Neural progenitor cell (in vitro differentiated cells): Measurements from ENCODE around the gene OTOGL. TPM values are rescaled to one million over a fixed set of nuclear protein-coding genes. Genes with fewer than 3 reads are reported as not detected.

Experiments used
- DNase-seq: peaks from one replicate; pipeline ENCODE4 v3.0.0-alpha.2; 2016; ENCODE audit warnings: low spot score
- H2AFZ ChIP-seq: fragments of 200-600 bp; sonication (generic); replicated peaks from 2 replicates; pipeline ENCODE4 v1.6.1; 2016; ENCODE audit warnings: antibody characterized with exemption
- H3F3A ChIP-seq: fragments of 200-600 bp; sonication (generic); 2 replicates; pipeline ENCODE4 v1.6.1; 2016; ENCODE audit warnings: antibody characterized with exemption, low read depth
- H3K27ac ChIP-seq: fragments of 200-600 bp; sonication (generic); 2 replicates; pipeline ENCODE4 v1.5.1; 2016; ENCODE audit warnings: mild to moderate bottlenecking
- H3K27me3 ChIP-seq: fragments of 200-600 bp; sonication (generic); 2 replicates; pipeline ENCODE4 v1.6.1; 2016; ENCODE audit warnings: mild to moderate bottlenecking, moderate library complexity
- H3K36me3 ChIP-seq: fragments of 200-600 bp; sonication (generic); 2 replicates; pipeline ENCODE4 v1.5.1; 2016
- H3K4me1 ChIP-seq: fragments of 200-600 bp; sonication (generic); 2 replicates; pipeline ENCODE4 v1.6.1; 2016; ENCODE audit warnings: mixed run types
- H3K4me2 ChIP-seq: fragments of 200-600 bp; sonication (generic); 2 replicates; pipeline ENCODE4 v1.6.1; 2016
- H3K4me3 ChIP-seq: fragments of 200-600 bp; sonication (generic); 2 replicates; pipeline ENCODE4 v1.5.1; 2016
- H3K79me2 ChIP-seq: fragments of 200-600 bp; sonication (generic); 2 replicates; pipeline ENCODE4 v1.6.1; 2016; ENCODE audit warnings: low read depth
- H3K9ac ChIP-seq: fragments of 200-600 bp; sonication (generic); 2 replicates; pipeline ENCODE4 v1.6.1; 2016
- H3K9me3 ChIP-seq: fragments of 200-600 bp; sonication (generic); 2 replicates; pipeline ENCODE4 v1.5.1; 2016; ENCODE audit warnings: low read depth
- H4K20me1 ChIP-seq: fragments of 200-600 bp; sonication (generic); 2 replicates; pipeline ENCODE4 v1.6.1; 2016; ENCODE audit warnings: low read depth
- H3K27ac Mint-ChIP-seq: 3 replicates; pipeline ENCODE4 v1.8.0; 2021; ENCODE audit warnings: mixed read lengths
- H3K27me3 Mint-ChIP-seq: 2 replicates; pipeline ENCODE4 v1.8.0; 2022; ENCODE audit warnings: low read depth, mild to moderate bottlenecking, inconsistent platforms, moderate library complexity, mixed read lengths; ENCODE audit not compliant: insufficient read depth
- H3K36me3 Mint-ChIP-seq: 3 replicates; pipeline ENCODE4 v1.8.0; 2021; ENCODE audit warnings: mixed read lengths
- H3K4me1 Mint-ChIP-seq: 3 replicates; pipeline ENCODE4 v1.8.0; 2021; ENCODE audit warnings: mixed read lengths
- H3K4me3 Mint-ChIP-seq: 3 replicates; pipeline ENCODE4 v1.8.0; 2021; ENCODE audit warnings: mild to moderate bottlenecking, moderate library complexity, mixed read lengths
- H3K9me3 Mint-ChIP-seq: 3 replicates; pipeline ENCODE4 v1.8.0; 2020; ENCODE audit warnings: mixed read lengths
- EZH2 ChIP-seq: fragments of 200-600 bp; sonication (generic); IDR thresholded peaks from 2 replicates; pipeline ENCODE4 v1.6.1; 2017; ENCODE audit warnings: antibody characterized with exemption, mild to moderate bottlenecking, moderate library complexity
- EZH2phosphoT487 ChIP-seq: fragments of 200-600 bp; sonication (generic); IDR thresholded peaks from 2 replicates; pipeline ENCODE4 v1.6.1; 2017; ENCODE audit warnings: antibody characterized with exemption
- total RNA-seq: library from RNA; depleted of rRNA; stranded (reverse); fragments of >200 nt; gene quantifications from 2 replicates; pipeline ENCODE4 v1.2.3, GENCODE V29; 2015; ENCODE audit warnings: low replicate concordance
- TF ChIP-seq, protein P1 (sequence below): fragments of 200-600 bp; sonication (generic); IDR thresholded peaks from 2 replicates; pipeline ENCODE4 v1.5.1; 2017; ENCODE audit warnings: antibody characterized with exemption, mild to moderate bottlenecking

OTOGL gene, protein sequence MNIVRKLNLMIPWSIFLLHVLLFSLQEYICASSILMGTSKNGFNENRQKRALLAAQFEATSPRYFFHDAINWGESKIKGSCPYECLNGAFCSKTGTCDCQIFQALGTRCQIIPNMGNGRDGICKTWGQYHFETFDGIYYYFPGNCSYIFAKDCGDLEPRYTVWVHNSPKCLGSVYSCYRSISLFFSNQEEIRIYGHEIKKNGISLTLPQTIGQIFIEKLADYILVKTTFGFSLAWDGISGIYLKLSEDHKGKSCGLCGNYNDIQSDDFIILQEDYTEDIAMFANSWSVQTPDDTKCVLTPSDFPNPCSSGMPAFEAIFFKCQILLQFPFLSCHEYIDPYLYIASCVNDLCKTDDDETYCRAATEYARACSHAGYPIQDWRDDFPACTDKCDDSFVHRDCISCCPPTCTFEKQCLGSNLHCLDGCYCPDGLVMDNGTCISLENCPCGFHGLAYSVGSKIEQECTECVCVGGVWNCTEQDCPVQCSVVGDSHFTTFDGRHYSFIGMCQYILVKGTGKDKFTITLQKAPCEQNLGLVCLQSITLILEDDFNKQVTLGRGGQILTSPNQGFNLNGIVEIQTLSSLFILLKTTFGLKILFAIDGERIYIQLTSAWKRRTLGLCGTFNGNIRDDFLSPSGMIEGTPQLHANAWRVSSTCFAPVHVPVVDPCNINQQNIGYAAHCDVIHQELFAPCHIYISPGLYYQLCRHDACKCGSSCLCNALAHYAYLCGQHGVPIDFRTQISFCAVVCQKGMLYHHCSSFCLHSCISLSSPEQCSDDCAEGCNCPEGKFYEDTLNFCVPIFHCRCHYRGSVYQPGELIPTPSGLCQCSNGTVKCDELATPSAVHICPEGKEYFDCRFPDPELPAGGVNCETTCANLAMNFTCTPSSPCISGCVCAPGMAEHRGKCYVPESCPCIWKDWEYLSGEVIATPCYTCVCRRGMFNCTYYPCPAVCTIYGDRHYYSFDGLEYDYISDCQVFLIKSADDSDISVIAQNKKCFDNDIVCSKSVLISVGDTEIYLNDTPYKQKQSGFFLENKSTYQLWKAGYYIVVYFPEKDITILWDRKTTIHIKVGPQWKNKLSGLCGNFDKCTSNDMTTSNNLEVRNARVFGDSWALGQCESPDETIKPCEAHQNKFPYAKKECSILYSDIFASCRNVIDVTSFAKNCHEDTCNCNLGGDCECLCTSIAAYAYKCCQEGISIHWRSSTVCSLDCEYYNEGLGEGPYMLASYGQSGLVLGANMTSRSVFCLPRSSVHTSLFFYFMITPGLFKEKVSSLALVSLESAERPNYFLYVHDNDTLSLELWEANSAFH (N-terminal part only)
- 0.13 and 0.77 TPM in 2 replicates for total RNA-seq

DNA sequence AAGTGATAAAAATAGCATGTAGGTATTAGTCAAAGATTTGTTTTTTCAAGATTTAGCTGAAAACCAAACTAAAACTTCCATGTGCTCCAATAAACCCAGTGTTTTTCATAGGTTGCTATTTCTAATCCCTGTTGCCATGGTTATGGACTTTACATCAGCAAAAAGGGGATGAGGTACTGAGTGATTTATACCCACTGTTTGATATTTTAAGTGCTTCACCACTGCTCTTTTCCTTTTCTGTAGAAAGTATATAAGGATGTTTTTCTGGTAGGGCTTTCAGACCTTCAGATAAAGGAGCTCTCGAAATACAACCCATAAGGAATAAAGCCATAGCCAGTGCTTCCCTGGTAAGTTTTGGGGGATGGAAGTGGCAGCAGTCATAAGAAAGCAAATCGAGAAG is at the start of gene OTOGL:
TSS of gene OTOGL (plus strand) at position 279 of the 400 bp plus-strand sequence. CDS start 109,895 bp downstream, outside the sequence.
- Histone ChIP-seq H3K9ac (no peak within 1 kb of the TSS), H3K4me3 (no peak within 1 kb of the TSS), H4K20me1 (no peaks in the 10 kb centered on the region), H3K4me2 (no peak within 1 kb of the TSS), H3K27ac (no peak within 1 kb of the TSS), H3F3A (no peaks in the 10 kb centered on the region), H2AFZ (no peak within 1 kb of the TSS), H3K9me3 (no peaks in the 10 kb centered on the region), H3K36me3 (no peaks in the 10 kb centered on the region), H3K4me1 (no peaks in the 10 kb centered on the region), H3K79me2 (no peaks in the 10 kb centered on the region), H3K27me3 (no peaks in the 10 kb centered on the region)
- peaks cover 2% of the 10 kb centered on the region for H3K4me1 Mint-ChIP-seq
- no peaks in the 10 kb centered on the region for H3K9me3 Mint-ChIP-seq
- TF ChIP-seq EZH2 (no peak), EZH2phosphoT487 (no peak)
- TF ChIP-seq, protein P1, sequence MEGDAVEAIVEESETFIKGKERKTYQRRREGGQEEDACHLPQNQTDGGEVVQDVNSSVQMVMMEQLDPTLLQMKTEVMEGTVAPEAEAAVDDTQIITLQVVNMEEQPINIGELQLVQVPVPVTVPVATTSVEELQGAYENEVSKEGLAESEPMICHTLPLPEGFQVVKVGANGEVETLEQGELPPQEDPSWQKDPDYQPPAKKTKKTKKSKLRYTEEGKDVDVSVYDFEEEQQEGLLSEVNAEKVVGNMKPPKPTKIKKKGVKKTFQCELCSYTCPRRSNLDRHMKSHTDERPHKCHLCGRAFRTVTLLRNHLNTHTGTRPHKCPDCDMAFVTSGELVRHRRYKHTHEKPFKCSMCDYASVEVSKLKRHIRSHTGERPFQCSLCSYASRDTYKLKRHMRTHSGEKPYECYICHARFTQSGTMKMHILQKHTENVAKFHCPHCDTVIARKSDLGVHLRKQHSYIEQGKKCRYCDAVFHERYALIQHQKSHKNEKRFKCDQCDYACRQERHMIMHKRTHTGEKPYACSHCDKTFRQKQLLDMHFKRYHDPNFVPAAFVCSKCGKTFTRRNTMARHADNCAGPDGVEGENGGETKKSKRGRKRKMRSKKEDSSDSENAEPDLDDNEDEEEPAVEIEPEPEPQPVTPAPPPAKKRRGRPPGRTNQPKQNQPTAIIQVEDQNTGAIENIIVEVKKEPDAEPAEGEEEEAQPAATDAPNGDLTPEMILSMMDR, result no peak
- H3K36me3 Mint-ChIP-seq, result no peaks in the 10 kb centered on the region
- H3K27ac Mint-ChIP-seq, result no peak within 1 kb of the TSS
- H3K4me3 Mint-ChIP-seq, result no peak within 1 kb of the TSS
- no peaks in the 10 kb centered on the region for H3K27me3 Mint-ChIP-seq
- DNase-seq, result no peak

DNA sequence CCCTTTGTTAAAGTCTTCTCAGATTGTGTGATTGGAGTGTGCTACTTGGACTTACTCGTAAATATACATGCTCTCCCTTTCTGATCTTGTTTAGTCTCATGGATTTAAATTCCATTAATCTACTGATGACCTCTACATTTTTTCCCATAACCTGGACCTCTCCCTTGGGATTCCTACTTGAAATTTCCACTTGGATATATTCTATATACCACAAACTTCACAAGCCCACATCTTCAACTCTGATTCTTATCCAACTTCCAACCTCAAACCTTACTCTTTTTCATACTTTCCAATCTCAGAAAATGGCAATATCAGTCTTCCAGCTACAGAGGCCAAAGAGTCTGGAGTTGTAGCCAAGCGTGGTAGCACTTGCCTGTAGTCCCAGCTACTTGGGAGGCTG is 49.1 kb upstream of the OTOGL start:
- Histone ChIP-seq H3K4me1 (no peaks in the 10 kb centered on the region), H3K27me3 (no peaks in the 10 kb centered on the region), H3K27ac (no peak overlapping the region), H3K9me3 (no peaks in the 10 kb centered on the region), H3K4me2 (no peak overlapping the region), H3K79me2 (no peaks in the 10 kb centered on the region), H3K4me3 (no peak overlapping the region), H3K9ac (no peak overlapping the region), H2AFZ (no peak overlapping the region), H3F3A (no peaks in the 10 kb centered on the region), H3K36me3 (no peaks in the 10 kb centered on the region), H4K20me1 (no peaks in the 10 kb centered on the region)
- Mint-ChIP-seq H3K27me3 (no peaks in the 10 kb centered on the region), H3K36me3 (no peaks in the 10 kb centered on the region), H3K27ac (no peak overlapping the region), H3K9me3 (no peaks in the 10 kb centered on the region), H3K4me3 (no peak overlapping the region), H3K4me1 (no peaks in the 10 kb centered on the region)
- no peak for TF ChIP-seq EZH2
- no peak for TF ChIP-seq EZH2phosphoT487
- TF ChIP-seq, protein P1, result no peak
- DNase-seq, result no peak

DNA sequence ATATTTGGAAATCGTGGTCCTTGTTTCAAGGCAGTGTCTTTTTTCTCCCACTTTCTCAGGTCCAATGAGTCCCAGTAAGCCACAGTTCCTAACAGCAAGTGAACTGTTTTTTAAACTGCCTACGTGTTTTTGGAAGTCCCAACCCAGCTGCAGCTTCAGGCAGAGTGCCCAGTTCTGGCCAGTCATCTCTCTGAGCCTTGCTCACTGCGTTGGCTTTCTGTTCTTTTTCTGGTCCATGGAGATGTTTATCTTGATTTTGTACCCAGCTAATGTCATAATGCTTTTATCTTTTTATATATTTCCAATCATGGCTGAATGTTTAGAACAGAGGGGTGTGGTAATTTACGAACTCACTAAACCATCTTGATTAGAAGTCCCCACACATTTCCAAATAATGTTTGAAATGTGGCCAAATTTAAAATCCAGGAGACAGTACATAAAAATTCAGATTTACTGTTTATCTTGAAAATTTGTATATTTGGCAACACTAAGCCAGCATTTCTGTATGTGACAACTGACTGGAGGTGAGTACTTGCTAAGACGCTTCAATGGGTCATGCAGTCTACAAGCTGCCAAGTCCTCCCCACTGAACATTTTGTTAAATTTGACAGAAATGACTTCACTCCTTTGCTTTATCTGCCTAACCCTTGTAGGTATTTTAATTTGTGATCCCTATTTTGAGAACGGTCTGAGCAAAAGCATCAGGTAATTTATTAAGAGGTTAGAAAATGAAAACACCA is 46.1 kb upstream of the OTOGL start:
- no peak overlapping the region for H3K4me3 Mint-ChIP-seq
- no peaks in the 10 kb centered on the region for H3K27me3 ChIP-seq
- no peak overlapping the region for H3K4me3 ChIP-seq
- H3K27ac ChIP-seq, result no peak overlapping the region
- H3K36me3 ChIP-seq, result no peaks in the 10 kb centered on the region
- no peak for DNase-seq
- H3F3A ChIP-seq, result no peaks in the 10 kb centered on the region
- no peaks in the 10 kb centered on the region for H3K27me3 Mint-ChIP-seq
- H3K4me1 Mint-ChIP-seq, result no peaks in the 10 kb centered on the region
- no peaks in the 10 kb centered on the region for H3K9me3 ChIP-seq
- no peak overlapping the region for H3K4me2 ChIP-seq
- H2AFZ ChIP-seq, result no peak overlapping the region
- no peak overlapping the region for H3K27ac Mint-ChIP-seq
- H3K36me3 Mint-ChIP-seq, result no peaks in the 10 kb centered on the region
- no peak overlapping the region for H3K9ac ChIP-seq
- no peaks in the 10 kb centered on the region for H3K79me2 ChIP-seq
- H3K4me1 ChIP-seq, result no peaks in the 10 kb centered on the region
- no peaks in the 10 kb centered on the region for H4K20me1 ChIP-seq
- TF ChIP-seq EZH2phosphoT487, result no peak
- TF ChIP-seq, protein P1, result no peak
- TF ChIP-seq EZH2, result no peak
- no peaks in the 10 kb centered on the region for H3K9me3 Mint-ChIP-seq
